Measurements from ENCODE around the gene CLCN7.

Gene CLCN7

DNA sequence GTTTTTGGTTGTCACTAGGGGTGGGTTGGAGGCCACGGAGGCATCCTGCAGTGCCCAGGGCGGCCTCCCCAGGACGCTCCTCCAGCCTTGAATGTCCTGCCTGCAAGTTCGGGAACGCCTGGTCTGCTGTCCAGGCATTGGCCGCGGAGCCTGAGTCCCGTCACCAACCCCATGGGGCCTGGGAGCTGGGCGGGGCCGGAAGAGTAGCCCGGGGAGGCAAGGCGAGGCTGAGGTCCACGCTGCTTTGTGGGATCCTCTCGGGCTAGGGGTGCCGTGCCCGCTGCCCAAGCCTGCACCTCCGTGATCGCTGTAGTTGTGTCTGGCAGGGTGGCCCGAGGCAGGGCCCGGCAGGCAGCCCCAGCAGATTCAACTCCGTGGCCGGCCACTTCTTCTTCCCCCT lies 31.1 kb upstream of the CLCN7 start:
- Histone ChIP-seq H3K79me1 (ENCODE audit: low read depth, low read length) (peaks cover 10% of the 10 kb centered on the region), H2BK120ac (ENCODE audit: low read depth, low read length) (no peak overlapping the region), H3K4ac (ENCODE audit: low read length) (no peak overlapping the region), H3K4me2 (ENCODE audit: insufficient read depth, low read length, poor library complexity, severe bottlenecking) (no peak overlapping the region), H2AK5ac (ENCODE audit: low read depth, low read length) (no peak overlapping the region), H4K91ac (ENCODE audit: low read depth, low read length, poor library complexity) (no peak overlapping the region), H3K27me3 (ENCODE audit: control insufficient read depth in 3 of 3, insufficient read depth in 3 of 3, low read depth in 1 of 3, low read length in 3 of 3) (no peaks in the 10 kb centered on the region), H3K9me3 (replicated peaks in 1 of 2; ENCODE audit: control insufficient read depth in 2 of 2, insufficient read depth in 1 of 2, low read depth in 1 of 2, low read length in 2 of 2) (peaks cover 0 to 3% of the 10 kb centered on the region in 2 donors), H2AFZ (ENCODE audit: low read length) (no peak overlapping the region), H2BK5ac (ENCODE audit: low read length) (no peak overlapping the region), H3K9ac (ENCODE audit: low read depth, low read length, poor library complexity) (no peak overlapping the region), H3K27ac (replicated peaks; ENCODE audit: low read length) (no peak overlapping the region), H3K4me1 (ENCODE audit: control insufficient read depth in 2 of 2, insufficient read depth in 1 of 2, low read depth in 1 of 2, low read length in 2 of 2) (no peaks in the 10 kb centered on the region), H3K18ac (ENCODE audit: low read length) (no peak overlapping the region), H3K36me3 (replicated peaks in 1 of 2; ENCODE audit: control insufficient read depth in 2 of 2, insufficient read depth in 2 of 2, low read length in 2 of 2) (peaks cover 43 to 87% of the 10 kb centered on the region in 2 donors), H2BK15ac (ENCODE audit: low read length) (no peak overlapping the region), H3K23ac (ENCODE audit: low read depth, low read length, poor library complexity) (no peak overlapping the region), H3K4me3 (ENCODE audit: low read length in 2 of 2) (no peak overlapping the region), H3K14ac (ENCODE audit: low read length) (peak overlapping the region; percentile 63), H2BK12ac (ENCODE audit: low read length) (no peak overlapping the region), H4K8ac (ENCODE audit: low read depth, low read length) (no peak overlapping the region)
- no peak for DNase-seq (ENCODE audit: low spot score)
- WGBS, 2 donors (ENCODE audit: extremely low coverage in 2 of 2, insufficient read length in 2 of 2, insufficient replicate concordance in 1 of 2), result no CpG with 5 or more reads among the region's 22 CpGs

DNA sequence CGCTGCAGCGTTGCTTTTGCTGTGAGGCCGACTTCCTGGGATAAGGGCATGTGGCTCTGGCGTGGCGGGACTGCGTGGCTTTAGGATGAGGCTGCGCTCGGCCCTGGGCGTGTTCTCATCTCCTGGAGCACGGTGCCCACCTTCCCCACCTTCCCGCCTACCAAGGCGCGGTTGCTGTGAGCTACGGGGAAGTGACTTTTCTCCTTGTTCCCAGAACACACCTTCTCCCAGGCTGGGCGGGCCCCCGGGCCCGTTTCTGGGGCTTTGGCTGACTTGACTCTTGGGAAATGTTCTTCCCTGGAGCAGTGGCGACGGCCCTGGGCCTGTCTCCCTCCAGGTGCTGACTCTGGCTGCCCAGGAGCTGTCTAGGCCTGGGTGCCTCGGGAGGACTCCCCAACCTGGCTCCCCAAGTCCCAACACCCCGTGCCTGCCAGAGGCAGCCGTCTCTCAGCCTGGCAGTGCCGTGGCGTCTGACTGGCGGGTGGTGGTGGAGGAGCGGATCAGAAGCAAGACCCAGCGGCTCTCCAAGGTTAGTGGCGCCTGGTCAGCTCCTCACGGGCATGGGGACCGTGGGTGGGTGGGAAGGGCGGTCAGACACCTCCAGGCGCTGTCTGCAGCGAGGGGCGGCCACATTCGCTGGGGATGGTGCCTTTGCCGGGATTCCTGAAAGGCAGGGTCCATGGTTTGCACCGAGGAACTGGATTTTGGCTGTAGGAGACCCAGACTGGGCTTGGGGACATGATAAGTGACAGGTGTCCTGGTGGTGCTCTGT lies 30.4 kb upstream of the CLCN7 start:
- H4K91ac ChIP-seq (ENCODE audit: low read depth, low read length, poor library complexity), result no peak overlapping the region
- H3K4me3 ChIP-seq (ENCODE audit: low read length in 2 of 2), result peak overlapping the region in 1 of 2 donors; percentile 46
- no peak overlapping the region for H3K4me2 ChIP-seq (ENCODE audit: insufficient read depth, low read length, poor library complexity, severe bottlenecking)
- H2BK5ac ChIP-seq (ENCODE audit: low read length), result no peak overlapping the region
- H2BK12ac ChIP-seq (ENCODE audit: low read length), result no peak overlapping the region
- H3K36me3 ChIP-seq (replicated peaks in 1 of 2; ENCODE audit: control insufficient read depth in 2 of 2, insufficient read depth in 2 of 2, low read length in 2 of 2), result peaks cover 39 to 87% of the 10 kb centered on the region in 2 donors
- H3K9ac ChIP-seq (ENCODE audit: low read depth, low read length, poor library complexity), result peak overlapping the region; percentile 21
- DNase-seq (ENCODE audit: low spot score), result no peak
- H2AFZ ChIP-seq (ENCODE audit: low read length), result no peak overlapping the region
- no peak overlapping the region for H3K18ac ChIP-seq (ENCODE audit: low read length)
- H3K4ac ChIP-seq (ENCODE audit: low read length), result no peak overlapping the region
- H3K27me3 ChIP-seq (ENCODE audit: control insufficient read depth in 3 of 3, insufficient read depth in 3 of 3, low read depth in 1 of 3, low read length in 3 of 3), result no peaks in the 10 kb centered on the region
- H3K23ac ChIP-seq (ENCODE audit: low read depth, low read length, poor library complexity), result no peak overlapping the region
- no peak overlapping the region for H2BK15ac ChIP-seq (ENCODE audit: low read length)
- no peak overlapping the region for H4K8ac ChIP-seq (ENCODE audit: low read depth, low read length)
- H2BK120ac ChIP-seq (ENCODE audit: low read depth, low read length), result no peak overlapping the region
- no peak overlapping the region for H2AK5ac ChIP-seq (ENCODE audit: low read depth, low read length)
- no peak overlapping the region for H3K27ac ChIP-seq (replicated peaks; ENCODE audit: low read length)
- WGBS, 2 donors (ENCODE audit: extremely low coverage in 2 of 2, insufficient read length in 2 of 2, insufficient replicate concordance in 1 of 2), result no CpG with 5 or more reads among the region's 37 CpGs
- no peak overlapping the region for H3K14ac ChIP-seq (ENCODE audit: low read length)
- H3K79me1 ChIP-seq (ENCODE audit: low read depth, low read length), result peaks cover 10% of the 10 kb centered on the region
- H3K4me1 ChIP-seq (ENCODE audit: control insufficient read depth in 2 of 2, insufficient read depth in 1 of 2, low read depth in 1 of 2, low read length in 2 of 2), result no peaks in the 10 kb centered on the region
- peaks cover 0 to 3% of the 10 kb centered on the region in 2 donors for H3K9me3 ChIP-seq (replicated peaks in 1 of 2; ENCODE audit: control insufficient read depth in 2 of 2, insufficient read depth in 1 of 2, low read depth in 1 of 2, low read length in 2 of 2)

DNA sequence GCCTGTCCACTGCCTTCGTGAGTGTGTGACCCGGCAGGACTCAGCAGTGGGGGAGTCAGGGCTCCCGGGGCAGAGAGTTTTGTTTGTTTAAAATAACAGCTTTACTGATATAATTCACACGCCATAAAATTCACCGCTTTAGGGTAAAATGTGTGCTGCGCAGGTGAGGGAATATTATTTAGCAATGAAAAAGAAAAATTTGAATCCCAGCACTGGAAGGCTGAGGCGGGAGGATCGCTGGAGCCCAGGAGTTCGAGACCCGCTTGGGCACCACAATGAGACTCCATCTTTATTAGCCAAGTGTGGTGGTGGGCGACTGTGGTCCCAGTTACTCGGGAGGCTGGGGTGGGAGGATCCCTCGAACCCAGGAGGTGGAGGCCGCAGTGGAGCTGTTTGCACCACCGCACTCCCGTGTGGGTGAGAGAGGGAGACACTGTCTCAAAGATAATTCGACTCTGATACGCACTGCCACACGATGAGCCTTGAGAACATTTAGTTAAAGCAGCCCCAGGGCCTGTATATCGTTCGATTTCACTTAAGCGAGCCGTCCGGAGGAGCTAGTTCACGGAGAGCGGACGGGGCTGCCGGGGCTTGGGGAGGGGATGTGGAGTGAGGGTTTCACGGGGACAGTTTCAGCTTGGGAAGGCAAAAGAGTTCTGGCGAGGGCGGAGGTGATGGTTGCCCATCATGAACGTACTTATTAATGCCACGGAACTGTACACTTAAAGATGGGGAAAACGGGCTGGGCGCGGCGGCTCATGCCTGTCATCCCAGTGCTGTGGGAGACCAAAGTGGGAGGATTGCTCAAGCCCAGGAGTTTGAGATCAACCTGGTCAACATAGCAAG lies 28.5 kb upstream of the CLCN7 start:
- no peak overlapping the region for H3K18ac ChIP-seq (ENCODE audit: low read length)
- no peak overlapping the region for H2BK5ac ChIP-seq (ENCODE audit: low read length)
- no peaks in the 10 kb centered on the region for H3K27me3 ChIP-seq (ENCODE audit: control insufficient read depth in 3 of 3, insufficient read depth in 3 of 3, low read depth in 1 of 3, low read length in 3 of 3)
- H3K9me3 ChIP-seq (replicated peaks in 1 of 2; ENCODE audit: control insufficient read depth in 2 of 2, insufficient read depth in 1 of 2, low read depth in 1 of 2, low read length in 2 of 2), result peaks cover 0 to 3% of the 10 kb centered on the region in 2 donors
- no peak overlapping the region for H3K23ac ChIP-seq (ENCODE audit: low read depth, low read length, poor library complexity)
- H3K27ac ChIP-seq (replicated peaks; ENCODE audit: low read length), result no peak overlapping the region
- H2BK120ac ChIP-seq (ENCODE audit: low read depth, low read length), result no peak overlapping the region
- H3K79me1 ChIP-seq (ENCODE audit: low read depth, low read length), result peaks cover 9% of the 10 kb centered on the region
- no peak overlapping the region for H2BK12ac ChIP-seq (ENCODE audit: low read length)
- no peak overlapping the region for H2AFZ ChIP-seq (ENCODE audit: low read length)
- H4K8ac ChIP-seq (ENCODE audit: low read depth, low read length), result no peak overlapping the region
- no peak overlapping the region for H3K4me3 ChIP-seq (ENCODE audit: low read length in 2 of 2)
- H3K14ac ChIP-seq (ENCODE audit: low read length), result no peak overlapping the region
- peak overlapping the region; percentile 11 for H3K4me2 ChIP-seq (ENCODE audit: insufficient read depth, low read length, poor library complexity, severe bottlenecking)
- H3K36me3 ChIP-seq (replicated peaks in 1 of 2; ENCODE audit: control insufficient read depth in 2 of 2, insufficient read depth in 2 of 2, low read length in 2 of 2), result peaks cover 39 to 88% of the 10 kb centered on the region in 2 donors
- H4K91ac ChIP-seq (ENCODE audit: low read depth, low read length, poor library complexity), result no peak overlapping the region
- no peak overlapping the region for H2BK15ac ChIP-seq (ENCODE audit: low read length)
- no peak overlapping the region for H3K9ac ChIP-seq (ENCODE audit: low read depth, low read length, poor library complexity)
- no CpG with 5 or more reads among the region's 37 CpGs for WGBS, 2 donors (ENCODE audit: extremely low coverage in 2 of 2, insufficient read length in 2 of 2, insufficient replicate concordance in 1 of 2)
- H3K4me1 ChIP-seq (ENCODE audit: control insufficient read depth in 2 of 2, insufficient read depth in 1 of 2, low read depth in 1 of 2, low read length in 2 of 2), result no peaks in the 10 kb centered on the region
- DNase-seq (ENCODE audit: low spot score), result no peak
- H2AK5ac ChIP-seq (ENCODE audit: low read depth, low read length), result no peak overlapping the region
- no peak overlapping the region for H3K4ac ChIP-seq (ENCODE audit: low read length)

Data from neuronal stem cell (in vitro differentiated cells).